GM10266 (cell line): ENCODE measurements around the gene PRELID3B.

ENCODE experiments used
- DNase-seq: peaks from one replicate; pipeline ENCODE4 v3.0.0; 2012; ENCODE audit errors: extremely low spot score
- CTCF ChIP-seq: IDR thresholded peaks from 2 replicates; pipeline ENCODE4 v1.5.1; 2012; ENCODE audit warnings: mild to moderate bottlenecking, low read depth; ENCODE audit not compliant: control insufficient read depth, insufficient read depth; ENCODE audit errors: missing control alignments

The PRELID3B gene

GRCh38 chr20:58997141-58997770, 45.3 kb downstream of the PRELID3B start:
- no peak for TF ChIP-seq CTCF
- DNase-seq: no peak

GRCh38 chr20:58996226-58996611, 46.4 kb downstream of the PRELID3B start:
- no peak for DNase-seq

GRCh38 chr20:58995461-58996225, 46.9 kb downstream of the PRELID3B start:
- TF ChIP-seq CTCF: no peak

More at GRCh38 chr20:58996226-58996611, 46.4 kb downstream of the PRELID3B start:
- TF ChIP-seq CTCF: no peak

GRCh38 chr20:58994390-58995159, 48.0 kb downstream of the PRELID3B start:
- no peak for TF ChIP-seq CTCF
- DNase-seq: no peak

More at GRCh38 chr20:58995461-58996225, 46.9 kb downstream of the PRELID3B start:
- DNase-seq: no peak

GRCh38 chr20:58993332-58994248, 49.0 kb downstream of the PRELID3B start:
- TF ChIP-seq CTCF: no peak
- no peak for DNase-seq

GRCh38 chr20:58992911-58993310, 49.7 kb downstream of the PRELID3B start:
- TF ChIP-seq CTCF: no peak
- DNase-seq: no peak
